ENCODE measurements around the gene TBC1D9B. TPM values are rescaled to one million over a fixed set of nuclear protein-coding genes. Genes with fewer than 3 reads are reported as not detected.

Gene TBC1D9B
- polyA plus RNA-seq, 2 of the 4 experiments (the other 2 are of a cell fraction): 37.2 to 64.7 TPM

DNA sequence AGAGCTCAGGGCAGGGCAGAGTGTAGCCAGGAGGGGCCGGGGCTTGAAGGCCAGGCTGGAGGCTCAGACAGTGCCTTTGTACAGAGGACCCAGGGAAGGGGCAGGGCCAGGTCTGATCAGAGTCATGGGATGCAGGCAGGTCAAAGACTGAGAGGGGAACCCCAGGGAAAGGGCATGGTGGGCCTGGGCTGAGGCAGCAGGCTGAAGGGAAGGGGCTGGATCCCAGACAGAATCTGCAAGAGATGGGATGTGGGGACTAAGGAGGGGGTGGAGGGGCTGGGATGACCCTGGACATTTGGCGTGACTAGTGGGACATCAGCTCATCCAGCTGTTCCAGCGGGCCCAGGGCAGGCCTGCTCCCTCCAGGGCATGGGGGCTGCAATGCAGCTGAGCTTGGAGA lies 33.6 kb downstream of the TBC1D9B start (continued):
- TF ChIP-seq, protein P1, sequence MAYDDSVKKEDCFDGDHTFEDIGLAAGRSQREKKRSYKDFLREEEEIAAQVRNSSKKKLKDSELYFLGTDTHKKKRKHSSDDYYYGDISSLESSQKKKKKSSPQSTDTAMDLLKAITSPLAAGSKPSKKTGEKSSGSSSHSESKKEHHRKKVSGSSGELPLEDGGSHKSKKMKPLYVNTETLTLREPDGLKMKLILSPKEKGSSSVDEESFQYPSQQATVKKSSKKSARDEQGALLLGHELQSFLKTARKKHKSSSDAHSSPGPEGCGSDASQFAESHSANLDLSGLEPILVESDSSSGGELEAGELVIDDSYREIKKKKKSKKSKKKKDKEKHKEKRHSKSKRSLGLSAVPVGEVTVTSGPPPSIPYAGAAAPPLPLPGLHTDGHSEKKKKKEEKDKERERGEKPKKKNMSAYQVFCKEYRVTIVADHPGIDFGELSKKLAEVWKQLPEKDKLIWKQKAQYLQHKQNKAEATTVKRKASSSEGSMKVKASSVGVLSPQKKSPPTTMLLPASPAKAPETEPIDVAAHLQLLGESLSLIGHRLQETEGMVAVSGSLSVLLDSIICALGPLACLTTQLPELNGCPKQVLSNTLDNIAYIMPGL (CRISPR knock-in tag; IDR thresholded peaks at IDR 0.05; ENCODE audit: borderline replicate concordance): no peak
- TF ChIP-seq EHMT2 (IDR thresholded peaks at IDR 0.05; ENCODE audit: low read depth): no peak
- TF ChIP-seq ESRRA (IDR thresholded peaks at IDR 0.05; ENCODE audit: borderline replicate concordance, low read length): no peak
- TF ChIP-seq GATA3 (IDR thresholded peaks at IDR 0.05; ENCODE audit: borderline replicate concordance): no peak
- TF ChIP-seq FOXS1 (CRISPR knock-in tag; IDR thresholded peaks at IDR 0.05): no peak
- TF ChIP-seq EP300 (IDR thresholded peaks at IDR 0.05): no peak
- no peak for TF ChIP-seq HOXA7 (CRISPR knock-in tag; IDR thresholded peaks at IDR 0.05)
- TF ChIP-seq CBX8 (IDR thresholded peaks at IDR 0.05): no peak
- TF ChIP-seq, protein P2, sequence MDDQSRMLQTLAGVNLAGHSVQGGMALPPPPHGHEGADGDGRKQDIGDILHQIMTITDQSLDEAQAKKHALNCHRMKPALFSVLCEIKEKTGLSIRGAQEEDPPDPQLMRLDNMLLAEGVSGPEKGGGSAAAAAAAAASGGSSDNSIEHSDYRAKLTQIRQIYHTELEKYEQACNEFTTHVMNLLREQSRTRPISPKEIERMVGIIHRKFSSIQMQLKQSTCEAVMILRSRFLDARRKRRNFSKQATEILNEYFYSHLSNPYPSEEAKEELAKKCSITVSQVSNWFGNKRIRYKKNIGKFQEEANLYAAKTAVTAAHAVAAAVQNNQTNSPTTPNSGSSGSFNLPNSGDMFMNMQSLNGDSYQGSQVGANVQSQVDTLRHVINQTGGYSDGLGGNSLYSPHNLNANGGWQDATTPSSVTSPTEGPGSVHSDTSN (IDR thresholded peaks at IDR 0.05): no peak
- no peak for TF ChIP-seq CBX2 (IDR thresholded peaks at IDR 0.05; ENCODE audit: borderline replicate concordance, low read depth)
- TF ChIP-seq EHF (CRISPR knock-in tag; IDR thresholded peaks at IDR 0.05): no peak
- TF ChIP-seq NFE2L2 (conservative IDR thresholded peaks at IDR 0.05; ENCODE audit: low read length): no peak
- TF ChIP-seq RCOR1 (IDR thresholded peaks at IDR 0.05; ENCODE audit: low read depth, low read length): no peak

DNA sequence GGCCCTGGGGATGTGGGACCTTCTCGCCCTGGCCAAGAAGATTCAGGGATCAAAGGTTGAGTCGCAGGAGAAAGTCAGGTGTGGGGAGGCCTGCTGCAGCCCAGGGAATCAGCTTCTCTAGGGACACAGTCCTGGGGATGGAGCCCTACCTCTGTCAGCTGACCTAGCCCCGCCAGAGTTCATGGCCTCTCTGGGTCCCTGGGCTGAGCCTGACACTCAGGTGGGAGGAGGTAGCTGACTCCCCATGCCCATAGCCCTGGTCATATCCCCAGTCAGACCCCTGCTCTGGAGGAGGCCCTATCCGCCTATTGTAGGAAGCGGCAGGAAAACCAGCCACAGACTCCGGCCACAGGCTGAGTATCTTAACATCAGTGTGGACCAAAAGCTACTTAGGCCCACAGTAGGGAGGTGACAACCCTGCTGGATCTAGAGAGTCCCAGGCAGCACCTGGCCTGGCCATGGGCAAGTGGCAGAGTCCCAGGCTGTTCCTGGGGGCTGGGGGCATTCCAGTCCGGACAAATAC lies 34.0 kb downstream of the TBC1D9B start:
- ChIA-PET CTCF (interaction anchor here (0.6 to 1.6 kb wide), 5 partner anchors 10 to 455 kb away, joined by 3 to 4 read pairs (median 3); no protein-coding TSS in a partner anchor), POLR2A (no interaction called here)
- no peaks in the 10 kb centered on the region for H3K4me1 ChIP-seq
- H3K9me3 ChIP-seq: no peaks in the 10 kb centered on the region
- H3K27ac ChIP-seq: no peak overlapping the region
- WGBS (ENCODE audit: missing lambda C conversion rate): 97% methylated on average over 4 of the region's 7 CpGs
- no peak overlapping the region for H3K4me2 ChIP-seq
- H3K4me3 ChIP-seq: no peak overlapping the region
- TF ChIP-seq JUNB (IDR thresholded peaks at IDR 0.05) (no peak), SREBF2 (IDR thresholded peaks at IDR 0.05) (no peak), MAFK (IDR thresholded peaks at IDR 0.05; ENCODE audit: partially characterized antibody) (no peak), BHLHE40 (IDR thresholded peaks at IDR 0.05; ENCODE audit: low read depth, low read length) (no peak)
- ATAC-seq (no peak), FAIRE-seq (no peak), DNase-seq (ENCODE audit: low read depth in 1 of 2, low spot score in 1 of 2) (no peak)

DNA sequence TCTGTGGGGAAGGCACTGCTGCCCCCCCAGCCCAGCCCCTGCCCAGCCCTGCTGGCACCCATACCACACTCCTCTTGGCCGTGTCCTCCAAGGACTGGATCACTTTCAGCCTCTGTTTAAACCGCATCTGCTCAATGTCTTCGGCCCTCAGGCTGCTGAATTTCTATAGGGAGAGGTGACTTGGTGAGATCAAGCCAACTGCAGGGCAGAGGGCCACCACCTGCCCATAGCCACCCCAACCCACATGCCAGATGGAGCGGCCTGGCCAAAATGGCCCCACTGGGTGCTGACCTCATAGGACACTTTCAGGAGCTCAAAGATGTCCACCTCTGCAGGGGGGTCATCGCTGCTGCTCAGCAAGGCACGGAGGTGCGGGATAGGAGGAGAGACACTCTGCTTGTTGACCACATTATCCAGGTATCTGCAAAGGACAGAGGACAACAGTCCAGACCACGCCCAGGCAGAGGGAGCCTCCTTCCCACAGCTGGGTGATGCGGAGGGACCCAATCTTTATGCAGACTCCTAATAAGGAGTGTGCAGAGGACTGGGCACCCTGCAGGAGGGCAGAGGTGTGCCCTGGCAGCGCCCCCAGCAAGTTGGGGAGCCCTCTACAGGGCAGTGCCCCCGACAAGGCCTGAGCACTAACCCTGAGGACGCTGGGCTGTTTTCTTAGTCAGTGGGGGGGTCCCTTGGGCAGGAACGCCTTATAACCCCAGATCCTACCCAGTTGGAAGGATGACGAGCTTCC lies 34.7 kb downstream of the TBC1D9B start:
- H3K4me3 ChIP-seq: no peak overlapping the region
- TF ChIP-seq RARB (CRISPR knock-in tag; IDR thresholded peaks at IDR 0.05) (no peak), KDM5A (IDR thresholded peaks at IDR 0.05) (no peak), ZNF302 (CRISPR knock-in tag; IDR thresholded peaks at IDR 0.05) (no peak), POLR2AphosphoS2 (conservative IDR thresholded peaks at IDR 0.05; ENCODE audit: low read length) (no peak), RNF2 (IDR thresholded peaks at IDR 0.05; ENCODE audit: borderline replicate concordance, low read depth) (no peak), RFX5 (IDR thresholded peaks at IDR 0.05) (no peak), MAZ (IDR thresholded peaks at IDR 0.05; ENCODE audit: borderline replicate concordance, low read depth, low read length) (no peak), EHF (CRISPR knock-in tag; IDR thresholded peaks at IDR 0.05) (no peak), FOSB (CRISPR knock-in tag; IDR thresholded peaks at IDR 0.05) (no peak), ZSCAN20 (CRISPR knock-in tag; IDR thresholded peaks at IDR 0.05) (no peak)
- TF ChIP-seq, protein P2 (IDR thresholded peaks at IDR 0.05): no peak
- TF ChIP-seq, protein P3, sequence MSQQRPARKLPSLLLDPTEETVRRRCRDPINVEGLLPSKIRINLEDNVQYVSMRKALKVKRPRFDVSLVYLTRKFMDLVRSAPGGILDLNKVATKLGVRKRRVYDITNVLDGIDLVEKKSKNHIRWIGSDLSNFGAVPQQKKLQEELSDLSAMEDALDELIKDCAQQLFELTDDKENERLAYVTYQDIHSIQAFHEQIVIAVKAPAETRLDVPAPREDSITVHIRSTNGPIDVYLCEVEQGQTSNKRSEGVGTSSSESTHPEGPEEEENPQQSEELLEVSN (IDR thresholded peaks at IDR 0.05; ENCODE audit: borderline replicate concordance, low read depth): no peak
- TF ChIP-seq, protein P1 (CRISPR knock-in tag; IDR thresholded peaks at IDR 0.05; ENCODE audit: borderline replicate concordance): no peak
- 85% methylated on average over 13 of the region's 14 CpGs for WGBS (ENCODE audit: missing lambda C conversion rate)
- POLR2A ChIA-PET: no interaction called here
- no peak overlapping the region for H3K4me2 ChIP-seq
- no peaks in the 10 kb centered on the region for H3K9me3 ChIP-seq
- no peak for FAIRE-seq
- H3K27ac ChIP-seq: no peak overlapping the region
- DNase-seq (ENCODE audit: low read depth in 1 of 2, low spot score in 1 of 2): no peak
- CTCF ChIA-PET: interaction anchor here (0.6 to 1.6 kb wide), 7 partner anchors 10 to 456 kb away, joined by 3 to 6 read pairs (median 3); no protein-coding TSS in a partner anchor
- no peak for ATAC-seq
- no peaks in the 10 kb centered on the region for H3K4me1 ChIP-seq

All from A549 (cell line).